ENCODE results near the gene MCCD1. TPM values are rescaled to one million over a fixed set of nuclear protein-coding genes. Genes with fewer than 3 reads are reported as not detected.
"Not testable (repeated sequence)": the region's sequence is repeated elsewhere in the genome, so short reads cannot be mapped to it uniquely, and the experiment has no call there.

Gene MCCD1
- polyA plus RNA-seq, 2 of the 4 experiments (the other 2 are of a cell fraction), result not detected

- peak; percentile 78 to 80 for DNase-seq (ENCODE audit: low read depth in 1 of 2, low spot score in 1 of 2)
- no peak for FAIRE-seq
- peak; percentile 76 to 84 for ATAC-seq
Observed at GRCh38 chr6:31497531-31498476, 31.0 kb upstream of the MCCD1 start, which contains the start of gene MICB. TSS of gene MICB (plus strand) at chr6:31498145. CDS start at chr6:31498194, 49 bp downstream.

GRCh38 chr6:31498748-31499147 lies 30.0 kb upstream of the MCCD1 start:
- TF ChIP-seq RNF2 (IDR thresholded peaks at IDR 0.05; ENCODE audit: borderline replicate concordance, low read depth) (no peak), HOXB13 (CRISPR knock-in tag; IDR thresholded peaks at IDR 0.05; ENCODE audit: low read depth) (no peak), FOSB (CRISPR knock-in tag; IDR thresholded peaks at IDR 0.05) (no peak)
- no peak for ATAC-seq
- FAIRE-seq, result no peak
- H3K4me3 ChIP-seq, result no peak overlapping the region
- H3K4me1 ChIP-seq, result peaks cover 10% of the 10 kb centered on the region; the same call in 2 of the 3 replicates
- WGBS (ENCODE audit: missing lambda C conversion rate), result 96% methylated on average over 13 of the region's 21 CpGs
- H3K27ac ChIP-seq, result no peak overlapping the region
- DNase-seq (ENCODE audit: low read depth in 1 of 2, low spot score in 1 of 2), result no peak
- H3K4me2 ChIP-seq, result peak overlapping the region; percentile 82; the same call in 2 of the 3 replicates
- CTCF ChIA-PET, result no interaction called here
- H3K9me3 ChIP-seq, result no peaks in the 10 kb centered on the region
- POLR2A ChIA-PET, result no interaction called here

More at GRCh38 chr6:31497531-31498476, 31.0 kb upstream of the MCCD1 start, which contains the start of gene MICB:
- Histone ChIP-seq H3K4me1 (peaks cover 10% of the 10 kb centered on the region; the same call in 2 of the 3 replicates), H3K4me2 (peak within 1 kb of the TSS; percentile 82), H3K4me3 (peak within 1 kb of the TSS; percentile 53), H3K27ac (peak within 1 kb of the TSS; percentile 73 to 90), H3K9me3 (no peaks in the 10 kb centered on the region)
- ChIA-PET POLR2A (interaction anchor here (0.9 kb wide), 1 partner anchor 44 kb away, joined by 5 read pairs; the partner anchor contains the start of gene DDX39B), CTCF (interaction anchor here (0.9 to 1.1 kb wide), 3 partner anchors 27 to 101 kb away, joined by 4 read pairs; no protein-coding TSS in a partner anchor)
- 2% methylated on average over 38 of the region's 64 CpGs for WGBS (ENCODE audit: missing lambda C conversion rate)
- no peak for TF ChIP-seq ESRRA (IDR thresholded peaks at IDR 0.05; ENCODE audit: borderline replicate concordance, low read length)
- TF ChIP-seq TFCP2L1 (CRISPR knock-in tag; IDR thresholded peaks at IDR 0.05), result no peak
- TF ChIP-seq MYC (IDR thresholded peaks at IDR 0.05; ENCODE audit: borderline replicate concordance, low read length), result no peak
- no peak for TF ChIP-seq HDAC2 (IDR thresholded peaks at IDR 0.05)
- no peak for TF ChIP-seq HEYL (CRISPR knock-in tag; IDR thresholded peaks at IDR 0.05)
- no peak for TF ChIP-seq ZFP36 (IDR thresholded peaks at IDR 0.05; ENCODE audit: borderline replicate concordance, partially characterized antibody)
- TF ChIP-seq MAX (IDR thresholded peaks at IDR 0.05), result peak; percentile 39; the same call in 1 of the 2 replicates
- TF ChIP-seq, protein P1, sequence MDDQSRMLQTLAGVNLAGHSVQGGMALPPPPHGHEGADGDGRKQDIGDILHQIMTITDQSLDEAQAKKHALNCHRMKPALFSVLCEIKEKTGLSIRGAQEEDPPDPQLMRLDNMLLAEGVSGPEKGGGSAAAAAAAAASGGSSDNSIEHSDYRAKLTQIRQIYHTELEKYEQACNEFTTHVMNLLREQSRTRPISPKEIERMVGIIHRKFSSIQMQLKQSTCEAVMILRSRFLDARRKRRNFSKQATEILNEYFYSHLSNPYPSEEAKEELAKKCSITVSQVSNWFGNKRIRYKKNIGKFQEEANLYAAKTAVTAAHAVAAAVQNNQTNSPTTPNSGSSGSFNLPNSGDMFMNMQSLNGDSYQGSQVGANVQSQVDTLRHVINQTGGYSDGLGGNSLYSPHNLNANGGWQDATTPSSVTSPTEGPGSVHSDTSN (IDR thresholded peaks at IDR 0.05), result 0 out of 2 replicates have a peak, but pooled peaks have one; percentile 22
- 0 out of 2 replicates have a peak, but pooled peaks have one; percentile 41 for TF ChIP-seq E2F6 (IDR thresholded peaks at IDR 0.05; ENCODE audit: borderline replicate concordance, low read depth)
- TF ChIP-seq POLR2A (IDR thresholded peaks at IDR 0.05; ENCODE audit: low read length), result peak; percentile 64
- TF ChIP-seq PHF8 (IDR thresholded peaks at IDR 0.05; ENCODE audit: borderline replicate concordance, low read depth), result peak; percentile 13; the same call in 1 of the 2 replicates
- TF ChIP-seq NPAS2 (CRISPR knock-in tag; IDR thresholded peaks at IDR 0.05; ENCODE audit: borderline replicate concordance), result no peak
- no peak for TF ChIP-seq EP300 (IDR thresholded peaks at IDR 0.05)
- no peak for TF ChIP-seq HOXB5 (CRISPR knock-in tag; IDR thresholded peaks at IDR 0.05)

- H3K4me1 ChIP-seq; FAIRE-seq; POLR2A ChIA-PET; DNase-seq (ENCODE audit: low read depth in 1 of 2, low spot score in 1 of 2); ATAC-seq; CTCF ChIA-PET; H3K4me3 ChIP-seq; H3K27ac ChIP-seq; H3K9me3 ChIP-seq; H3K4me2 ChIP-seq: not testable (repeated sequence)
- WGBS (ENCODE audit: missing lambda C conversion rate), result no CpG with 5 or more reads among the region's 2 CpGs
Observed at GRCh38 chr6:31499648-31500047, 29.1 kb upstream of the MCCD1 start.

All from A549 (cell line).